Measurements from ENCODE around the gene NFATC1. TPM values are rescaled to one million over a fixed set of nuclear protein-coding genes. Genes with fewer than 3 reads are reported as not detected.

Gene NFATC1
- total RNA-seq, 4 donors from 2014 or later: 13.1 to 21.3 (median 16.2) TPM

DNA sequence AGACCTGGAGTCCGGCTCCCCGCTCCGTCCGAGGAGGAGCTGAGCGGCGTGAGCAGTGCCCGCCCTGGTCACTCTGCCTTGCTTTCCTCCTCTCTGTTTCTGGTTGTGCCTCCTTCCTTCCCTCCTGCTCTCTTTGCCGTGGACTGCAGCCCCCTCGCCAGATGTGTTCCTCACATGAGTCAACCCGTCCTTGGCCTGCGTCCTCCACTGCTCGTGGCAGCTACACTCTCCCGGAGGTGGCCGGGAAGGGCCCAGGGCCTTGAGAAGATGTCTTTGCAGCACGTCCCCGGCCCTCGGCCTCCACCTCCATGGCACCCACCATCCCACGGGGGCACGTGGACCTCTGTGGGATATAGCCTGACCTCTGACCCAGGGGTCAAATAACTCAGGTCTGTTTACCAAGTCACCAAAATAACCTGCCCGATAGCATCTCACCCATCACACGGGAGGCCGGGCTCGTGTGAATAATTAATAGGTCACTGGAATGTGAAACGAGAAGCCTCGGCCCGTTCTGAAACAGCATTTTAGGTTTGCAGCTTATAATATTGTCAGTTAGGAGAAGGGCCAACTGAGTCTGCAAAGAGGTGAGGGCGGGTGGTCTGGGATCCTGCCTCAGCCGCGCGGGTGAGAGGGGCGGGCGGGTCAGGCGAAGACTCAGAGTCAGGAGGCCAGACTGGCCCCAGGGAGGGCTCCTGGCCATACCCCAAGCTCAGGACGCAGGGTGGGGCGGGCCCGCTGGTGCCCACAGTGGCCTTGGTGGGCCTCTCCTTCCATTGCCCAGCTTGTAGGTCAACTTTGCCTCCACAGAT lies 42.6 kb downstream of the NFATC1 start:
- ATAC-seq: no peak
- Histone ChIP-seq H3K27me3 (no peaks in the 10 kb centered on the region), H3K4me3 (no peak overlapping the region), H3K9me3 (no peaks in the 10 kb centered on the region), H3K36me3 (peaks cover 0 to 85% of the 10 kb centered on the region in 2 donors), H3K27ac (no peak overlapping the region), H3K4me1 (peaks cover 0 to 12% (median 3%) of the 10 kb centered on the region in 3 donors)
- no peak for TF ChIP-seq EP300 (IDR thresholded peaks at IDR 0.05)
- no peak for TF ChIP-seq POLR2AphosphoS5 (IDR thresholded peaks at IDR 0.05)
- WGBS, 2 donors (ENCODE audit: low coverage in 1 of 2): 80 to 82% methylated on average over 7 to 11 of the region's 36 CpGs

DNA sequence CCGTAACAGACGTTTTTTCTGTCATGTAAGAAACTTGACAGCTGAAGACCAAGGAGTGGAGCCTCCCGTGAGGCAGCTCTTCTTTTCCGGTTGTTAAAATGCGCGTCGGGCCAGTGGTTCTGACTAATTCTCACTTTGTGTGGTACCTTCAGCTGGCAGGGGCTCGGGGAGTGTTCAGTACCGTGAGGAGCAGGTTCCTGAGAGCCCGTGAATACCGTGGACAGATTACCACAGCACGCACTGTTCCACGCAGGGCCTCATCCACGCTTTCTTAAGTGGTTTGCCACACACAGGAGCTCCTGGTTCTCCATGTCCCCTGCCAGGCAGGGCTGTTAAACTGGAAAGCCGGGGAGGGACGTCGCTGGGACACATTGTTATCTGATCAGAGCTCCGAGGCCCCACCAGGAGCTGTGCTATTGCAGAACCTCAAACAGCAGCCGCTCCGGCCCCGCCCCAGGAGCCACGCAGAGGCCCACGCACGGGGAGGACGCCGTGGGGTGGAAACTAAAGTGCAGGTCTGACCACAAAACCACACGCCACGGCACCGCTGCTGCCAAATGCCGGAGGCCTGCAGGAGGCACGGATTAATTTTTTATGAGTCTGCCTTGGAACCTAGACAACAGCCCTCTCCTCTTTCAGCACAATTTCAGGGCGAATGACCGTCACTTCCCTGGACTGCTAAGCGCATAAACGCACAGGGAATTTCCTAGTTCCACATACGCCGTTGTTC lies 43.3 kb downstream of the NFATC1 start:
- Histone ChIP-seq H3K4me3 (no peak overlapping the region), H3K27me3 (no peaks in the 10 kb centered on the region), H3K36me3 (peaks cover 0 to 82% of the 10 kb centered on the region in 2 donors), H3K4me1 (peaks cover 0 to 18% (median 3%) of the 10 kb centered on the region in 3 donors), H3K27ac (no peak overlapping the region), H3K9me3 (no peaks in the 10 kb centered on the region)
- WGBS, 2 donors (ENCODE audit: low coverage in 1 of 2): 62% methylated on average over 2 of the region's 37 CpGs; no CpG with 5 or more reads in 1 of the 2 donors
- TF ChIP-seq, protein P1, sequence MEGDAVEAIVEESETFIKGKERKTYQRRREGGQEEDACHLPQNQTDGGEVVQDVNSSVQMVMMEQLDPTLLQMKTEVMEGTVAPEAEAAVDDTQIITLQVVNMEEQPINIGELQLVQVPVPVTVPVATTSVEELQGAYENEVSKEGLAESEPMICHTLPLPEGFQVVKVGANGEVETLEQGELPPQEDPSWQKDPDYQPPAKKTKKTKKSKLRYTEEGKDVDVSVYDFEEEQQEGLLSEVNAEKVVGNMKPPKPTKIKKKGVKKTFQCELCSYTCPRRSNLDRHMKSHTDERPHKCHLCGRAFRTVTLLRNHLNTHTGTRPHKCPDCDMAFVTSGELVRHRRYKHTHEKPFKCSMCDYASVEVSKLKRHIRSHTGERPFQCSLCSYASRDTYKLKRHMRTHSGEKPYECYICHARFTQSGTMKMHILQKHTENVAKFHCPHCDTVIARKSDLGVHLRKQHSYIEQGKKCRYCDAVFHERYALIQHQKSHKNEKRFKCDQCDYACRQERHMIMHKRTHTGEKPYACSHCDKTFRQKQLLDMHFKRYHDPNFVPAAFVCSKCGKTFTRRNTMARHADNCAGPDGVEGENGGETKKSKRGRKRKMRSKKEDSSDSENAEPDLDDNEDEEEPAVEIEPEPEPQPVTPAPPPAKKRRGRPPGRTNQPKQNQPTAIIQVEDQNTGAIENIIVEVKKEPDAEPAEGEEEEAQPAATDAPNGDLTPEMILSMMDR (IDR thresholded peaks at IDR 0.05): no peak
- no peak for TF ChIP-seq POLR2A (IDR thresholded peaks at IDR 0.05)
- no peak for TF ChIP-seq POLR2AphosphoS5 (IDR thresholded peaks at IDR 0.05)
- TF ChIP-seq EP300 (IDR thresholded peaks at IDR 0.05): no peak
- no peak for ATAC-seq

DNA sequence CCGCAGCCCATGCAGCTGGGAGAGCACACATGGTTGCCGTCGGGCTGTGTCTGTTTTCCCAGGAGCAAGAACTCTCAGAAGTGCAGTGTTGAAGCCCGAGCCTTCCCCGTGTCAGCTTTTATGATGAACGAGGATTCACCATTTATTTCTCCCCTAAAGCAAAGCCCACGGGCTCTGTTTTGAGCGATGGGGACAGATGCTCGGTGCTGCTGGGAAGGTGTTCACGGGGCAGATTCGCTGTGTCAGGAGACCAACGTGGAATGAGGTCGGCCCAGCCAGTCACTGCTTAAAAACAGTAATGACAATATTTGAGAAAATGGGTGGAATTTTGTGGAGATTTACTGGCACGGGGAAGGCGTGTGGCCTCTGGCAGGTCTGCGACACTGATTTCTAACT lies 43.9 kb downstream of the NFATC1 start:
- H3K4me3 ChIP-seq: no peak overlapping the region

DNA sequence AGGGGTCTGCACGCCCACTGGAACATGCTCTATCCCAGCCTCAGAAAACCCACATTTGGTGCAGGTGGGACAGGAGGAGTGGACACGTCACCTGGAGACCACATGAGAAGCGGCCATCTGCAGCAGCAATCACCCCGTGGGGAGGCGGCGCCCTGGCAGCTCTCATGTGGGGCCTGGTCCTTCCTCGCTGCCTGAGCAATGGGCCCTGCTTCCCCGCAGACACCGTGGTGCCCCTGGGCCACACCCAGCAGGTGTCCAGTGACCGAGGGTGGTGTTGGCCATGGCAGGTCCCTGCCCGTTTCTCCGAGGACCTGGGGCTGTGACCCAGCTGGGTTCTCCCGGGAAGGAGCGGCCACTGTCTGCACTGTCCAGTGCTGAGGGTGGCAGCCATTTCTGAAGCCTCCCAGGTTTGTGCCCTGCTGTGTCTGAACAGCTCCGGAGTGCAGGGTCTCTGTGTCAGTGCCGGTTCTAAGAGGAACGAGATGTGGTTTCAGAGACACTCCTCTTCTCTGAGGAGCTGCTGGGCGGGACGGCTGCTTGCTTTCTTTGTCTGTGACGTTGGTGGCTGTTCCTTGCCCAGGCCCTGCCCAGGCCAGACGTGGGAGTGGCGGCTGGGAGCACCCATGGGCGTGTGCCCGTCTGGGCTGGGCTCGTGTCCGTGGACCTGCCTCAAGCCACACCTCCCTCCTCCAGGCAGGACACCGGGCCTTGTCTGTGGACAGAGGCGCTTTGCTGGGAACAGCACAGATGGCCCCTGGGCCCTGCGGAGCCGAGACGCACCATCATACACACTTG lies 44.8 kb downstream of the NFATC1 start:
- no peak overlapping the region for H3K27ac ChIP-seq
- ATAC-seq: no peak
- peaks cover 0 to 69% of the 10 kb centered on the region in 2 donors for H3K36me3 ChIP-seq
- 93% methylated on average over 3 of the region's 31 CpGs; no CpG with 5 or more reads in 1 of the 2 donors for WGBS, 2 donors (ENCODE audit: low coverage in 1 of 2)
- no peak overlapping the region for H3K4me3 ChIP-seq
- no peaks in the 10 kb centered on the region for H3K9me3 ChIP-seq
- TF ChIP-seq POLR2A (IDR thresholded peaks at IDR 0.05): no peak
- TF ChIP-seq EP300 (IDR thresholded peaks at IDR 0.05): no peak
- TF ChIP-seq, protein P1 (IDR thresholded peaks at IDR 0.05): no peak
- TF ChIP-seq POLR2AphosphoS5 (IDR thresholded peaks at IDR 0.05): no peak
- peaks cover 0 to 30% (median 8%) of the 10 kb centered on the region in 3 donors for H3K4me1 ChIP-seq
- no peaks in the 10 kb centered on the region for H3K27me3 ChIP-seq

More for the DNA sequence above, 43.9 kb downstream of the NFATC1 start:
- Histone ChIP-seq H3K27ac (no peak overlapping the region), H3K36me3 (peaks cover 0 to 77% of the 10 kb centered on the region in 2 donors), H3K4me1 (peaks cover 0 to 21% (median 3%) of the 10 kb centered on the region in 3 donors), H3K9me3 (no peaks in the 10 kb centered on the region), H3K27me3 (no peaks in the 10 kb centered on the region)
- 79 to 93% methylated on average over 5 to 9 of the region's 16 CpGs for WGBS, 2 donors (ENCODE audit: low coverage in 1 of 2)
- no peak for ATAC-seq
- TF ChIP-seq, protein P1 (IDR thresholded peaks at IDR 0.05): no peak

DNA sequence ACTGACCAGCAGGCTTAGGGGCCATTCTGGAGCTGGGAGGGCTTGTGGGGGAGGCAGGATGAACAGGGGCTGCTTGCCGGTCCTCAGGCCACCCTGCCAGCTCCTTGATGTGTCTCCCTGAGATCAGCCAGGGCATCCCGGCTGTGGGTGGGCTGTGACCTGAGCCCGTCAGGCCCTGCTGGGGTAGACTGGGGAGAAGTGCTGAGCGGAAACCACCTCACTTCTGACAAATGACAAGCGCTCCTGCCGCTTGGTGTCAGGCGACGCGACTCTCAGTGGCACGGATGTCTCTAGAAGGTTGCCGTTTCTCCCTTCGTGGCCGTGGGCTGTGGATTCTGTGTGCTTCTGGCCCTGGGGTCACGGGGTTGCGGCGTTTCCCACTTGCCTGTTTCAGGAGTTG lies 45.7 kb downstream of the NFATC1 start:
- H3K36me3 ChIP-seq: peaks cover 0 to 60% of the 10 kb centered on the region in 2 donors
- no peak for ATAC-seq
- TF ChIP-seq, protein P1 (IDR thresholded peaks at IDR 0.05): no peak
- TF ChIP-seq EP300 (IDR thresholded peaks at IDR 0.05) (no peak), POLR2A (IDR thresholded peaks at IDR 0.05) (no peak), POLR2AphosphoS5 (IDR thresholded peaks at IDR 0.05) (no peak)
- peaks cover 0 to 39% (median 11%) of the 10 kb centered on the region in 3 donors for H3K4me1 ChIP-seq
- WGBS, 2 donors (ENCODE audit: low coverage in 1 of 2): 93 to 97% methylated on average over 10 to 14 of the region's 16 CpGs
- H3K27me3 ChIP-seq: no peaks in the 10 kb centered on the region
- H3K9me3 ChIP-seq: no peaks in the 10 kb centered on the region
- H3K27ac ChIP-seq: no peak overlapping the region
- no peak overlapping the region for H3K4me3 ChIP-seq
